Mesendoderm (in vitro differentiated cells): ENCODE measurements around the gene BAZ2B.

Source experiments
- DNase-seq: peaks from one replicate; pipeline ENCODE4 v3.0.0; 2013
- H2AK5ac ChIP-seq: 2 replicates; pipeline ENCODE4 v1.6.1; 2013; ENCODE audit warnings: low read length, inconsistent platforms
- H2BK120ac ChIP-seq: 2 replicates; pipeline ENCODE4 v1.6.1; 2013; ENCODE audit warnings: low read depth, mild to moderate bottlenecking, low read length, moderate library complexity, mixed read lengths
- H2BK15ac ChIP-seq: replicated peaks from 2 replicates; pipeline ENCODE4 v1.6.1; 2013; ENCODE audit warnings: low read depth, mild to moderate bottlenecking, moderate library complexity
- H2BK5ac ChIP-seq: 2 replicates; pipeline ENCODE4 v1.6.1; 2013; ENCODE audit warnings: low read length, inconsistent platforms
- H3K18ac ChIP-seq: 2 replicates; pipeline ENCODE4 v1.6.1; 2013; ENCODE audit warnings: mild to moderate bottlenecking, low read length, mixed read lengths
- H3K23ac ChIP-seq: one replicate; pipeline ENCODE4 v1.6.1; 2013; ENCODE audit warnings: low read length
- H3K27ac ChIP-seq: 2 replicates; pipeline ENCODE4 v1.5.1; 2013; ENCODE audit warnings: low read depth, mild to moderate bottlenecking, inconsistent platforms, low read length, moderate library complexity
- H3K27me3 ChIP-seq: 2 replicates; pipeline ENCODE4 v1.6.1; 2013; ENCODE audit warnings: low read length, control low read depth, mild to moderate bottlenecking, inconsistent platforms; ENCODE audit not compliant: insufficient read depth, poor library complexity
- H3K36me3 ChIP-seq: 2 replicates; pipeline ENCODE4 v1.6.1; 2013; ENCODE audit warnings: low read length, inconsistent platforms; ENCODE audit not compliant: control insufficient read depth, insufficient read depth
- H3K4ac ChIP-seq: one replicate; pipeline ENCODE4 v1.6.1; 2013; ENCODE audit warnings: low read depth, mild to moderate bottlenecking, low read length, moderate library complexity
- H3K4me1 ChIP-seq: 2 replicates; pipeline ENCODE4 v1.6.1; 2013; ENCODE audit warnings: low read depth, low read length, inconsistent platforms; ENCODE audit not compliant: control insufficient read depth
- H3K4me2 ChIP-seq: 2 replicates; pipeline ENCODE4 v1.6.1; 2013; ENCODE audit warnings: low read length
- H3K4me3 ChIP-seq: 2 replicates; pipeline ENCODE4 v1.5.1; 2013; ENCODE audit warnings: mild to moderate bottlenecking, low read length
- H3K56ac ChIP-seq: one replicate; pipeline ENCODE4 v1.6.1; 2013; ENCODE audit warnings: low read length
- H3K79me1 ChIP-seq: 2 replicates; pipeline ENCODE4 v1.6.1; 2013; ENCODE audit warnings: low read length, inconsistent platforms
- H3K79me2 ChIP-seq: 2 replicates; pipeline ENCODE4 v1.6.1; 2013; ENCODE audit warnings: mild to moderate bottlenecking, low read length; ENCODE audit not compliant: control insufficient read depth, insufficient read depth
- H3K9ac ChIP-seq: 2 replicates; pipeline ENCODE4 v1.6.1; 2013; ENCODE audit warnings: low read length, inconsistent platforms
- H4K5ac ChIP-seq: one replicate; pipeline ENCODE4 v1.6.1; 2013; ENCODE audit warnings: low read length
- H4K8ac ChIP-seq: one replicate; pipeline ENCODE4 v1.6.1; 2013; ENCODE audit warnings: low read depth, mild to moderate bottlenecking, control low read depth, low read length, moderate library complexity
- WGBS: extraction: QIAGEN DNeasy Blood & Tissue Kit; methylation state at CpG from one replicate; pipeline ENCODE4 v1.1.7; 2013; ENCODE audit warnings: low lambda C conversion rate, missing lambda C conversion rate; ENCODE audit not compliant: insufficient coverage; ENCODE audit errors: extremely low coverage; 5-methylcytosine and 5-hydroxymethylcytosine counted together

Gene BAZ2B

DNA sequence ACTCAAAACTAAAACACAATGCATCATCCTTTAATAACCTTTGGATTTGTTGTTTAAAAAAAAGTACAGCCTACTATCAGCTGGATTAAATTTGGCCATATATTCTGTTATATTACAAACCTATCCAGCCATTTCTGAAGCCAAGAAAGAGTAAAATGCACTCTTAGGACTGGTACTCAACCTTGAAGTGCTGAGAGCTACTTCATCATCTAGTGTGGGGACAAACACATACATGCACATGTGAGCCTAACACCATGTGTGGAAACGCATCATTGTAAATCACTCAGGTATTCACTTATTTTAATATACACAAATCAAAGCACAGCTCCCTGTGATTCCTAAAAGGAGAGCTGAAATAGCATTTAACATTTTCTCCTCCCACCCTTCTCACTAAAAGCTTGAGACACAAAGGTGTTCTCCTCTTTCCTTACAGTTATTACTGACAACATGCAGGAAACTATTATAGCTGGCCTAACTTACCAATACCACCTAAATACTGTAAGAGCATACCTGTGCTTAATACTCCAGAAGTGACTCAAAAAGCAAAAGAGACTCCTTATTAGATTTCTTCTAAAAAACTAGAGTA lies 7.5 kb downstream of the BAZ2B start:
- no peak overlapping the region for H2AK5ac ChIP-seq
- H3K27me3 ChIP-seq, result no peaks in the 10 kb centered on the region
- peaks cover 6% of the 10 kb centered on the region for H3K79me1 ChIP-seq
- no peak overlapping the region for H3K4ac ChIP-seq
- no peak overlapping the region for H3K4me3 ChIP-seq
- H3K18ac ChIP-seq, result no peak overlapping the region
- H2BK120ac ChIP-seq, result no peak overlapping the region
- no peak overlapping the region for H4K5ac ChIP-seq
- no peaks in the 10 kb centered on the region for H3K36me3 ChIP-seq
- H2BK5ac ChIP-seq, result no peak overlapping the region
- H3K79me2 ChIP-seq, result peaks cover 23% of the 10 kb centered on the region
- no peak overlapping the region for H3K4me2 ChIP-seq
- peaks cover 3% of the 10 kb centered on the region for H3K4me1 ChIP-seq
- no peak overlapping the region for H4K8ac ChIP-seq
- H3K9ac ChIP-seq, result no peak overlapping the region
- WGBS, result no CpG with 5 or more reads among the region's 1 CpG
- H3K27ac ChIP-seq, result no peak overlapping the region
- no peak overlapping the region for H2BK15ac ChIP-seq
- H3K56ac ChIP-seq, result no peak overlapping the region
- no peak for DNase-seq
- H3K23ac ChIP-seq, result no peak overlapping the region

DNA sequence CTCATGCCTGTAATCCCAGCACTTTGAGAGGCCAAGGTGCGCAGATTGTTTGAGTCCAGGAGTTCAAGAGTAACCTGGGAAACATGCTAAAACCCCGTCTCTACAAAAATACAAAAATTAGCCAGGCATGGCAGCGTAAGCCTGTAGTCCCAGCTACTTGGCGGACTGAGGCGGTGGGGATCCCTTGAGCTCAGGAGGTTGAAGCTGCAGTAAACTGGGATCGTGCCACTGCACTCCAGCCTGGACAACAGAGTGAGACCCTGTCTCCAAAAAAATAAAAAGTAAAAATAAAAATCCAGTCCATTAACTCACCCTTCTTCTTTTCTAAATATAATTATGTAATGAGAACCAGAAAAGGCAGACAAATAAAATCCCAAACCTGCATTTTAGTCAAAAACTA lies 8.2 kb downstream of the BAZ2B start:
- Histone ChIP-seq H3K4ac (no peak overlapping the region), H2AK5ac (no peak overlapping the region), H4K8ac (peak overlapping the region; percentile 56), H3K79me1 (peaks cover 6% of the 10 kb centered on the region), H4K5ac (no peak overlapping the region), H3K36me3 (no peaks in the 10 kb centered on the region), H3K27ac (no peak overlapping the region), H3K23ac (no peak overlapping the region), H3K18ac (no peak overlapping the region), H2BK120ac (no peak overlapping the region), H3K4me3 (no peak overlapping the region), H3K9ac (no peak overlapping the region), H3K27me3 (no peaks in the 10 kb centered on the region), H3K56ac (no peak overlapping the region), H3K79me2 (peaks cover 23% of the 10 kb centered on the region), H2BK5ac (no peak overlapping the region), H3K4me1 (peaks cover 3% of the 10 kb centered on the region), H2BK15ac (no peak overlapping the region), H3K4me2 (no peak overlapping the region)
- no CpG with 5 or more reads among the region's 6 CpGs for whole genome bisulfite sequencing
- DNase-seq, result no peak

DNA sequence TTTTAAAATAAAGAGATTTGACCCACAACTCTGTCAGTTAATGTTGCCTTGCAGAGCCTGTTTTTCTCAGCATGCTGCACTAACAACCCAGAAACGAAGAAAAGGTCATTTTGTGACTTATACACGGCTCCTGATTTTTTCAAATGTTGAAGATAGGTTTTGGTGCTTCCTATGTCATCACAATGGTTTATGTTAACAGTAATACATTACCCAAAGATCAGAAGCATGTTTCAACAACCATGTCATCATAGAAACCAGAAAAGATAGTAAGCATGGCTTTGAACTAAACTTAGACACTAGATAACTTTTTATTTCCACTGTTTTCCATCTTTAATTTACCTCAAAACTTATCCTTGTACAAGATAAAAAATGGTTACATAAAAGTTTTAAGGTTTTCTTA lies 10.1 kb downstream of the BAZ2B start:
- H3K4me3 ChIP-seq, result no peak overlapping the region
- no CpG with 5 or more reads among the region's 2 CpGs for WGBS
- no peak overlapping the region for H2BK15ac ChIP-seq
- H3K4me2 ChIP-seq, result no peak overlapping the region
- H3K79me2 ChIP-seq, result peaks cover 20% of the 10 kb centered on the region
- no peak overlapping the region for H4K5ac ChIP-seq
- no peak overlapping the region for H3K27ac ChIP-seq
- H3K9ac ChIP-seq, result no peak overlapping the region
- peaks cover 6% of the 10 kb centered on the region for H3K79me1 ChIP-seq
- H2BK120ac ChIP-seq, result no peak overlapping the region
- DNase-seq, result no peak
- no peak overlapping the region for H3K56ac ChIP-seq
- H3K18ac ChIP-seq, result no peak overlapping the region
- no peak overlapping the region for H3K4ac ChIP-seq
- H3K4me1 ChIP-seq, result peaks cover 3% of the 10 kb centered on the region
- no peaks in the 10 kb centered on the region for H3K27me3 ChIP-seq
- no peak overlapping the region for H2BK5ac ChIP-seq
- H4K8ac ChIP-seq, result no peak overlapping the region
- H3K36me3 ChIP-seq, result no peaks in the 10 kb centered on the region
- H3K23ac ChIP-seq, result no peak overlapping the region
- H2AK5ac ChIP-seq, result no peak overlapping the region

DNA sequence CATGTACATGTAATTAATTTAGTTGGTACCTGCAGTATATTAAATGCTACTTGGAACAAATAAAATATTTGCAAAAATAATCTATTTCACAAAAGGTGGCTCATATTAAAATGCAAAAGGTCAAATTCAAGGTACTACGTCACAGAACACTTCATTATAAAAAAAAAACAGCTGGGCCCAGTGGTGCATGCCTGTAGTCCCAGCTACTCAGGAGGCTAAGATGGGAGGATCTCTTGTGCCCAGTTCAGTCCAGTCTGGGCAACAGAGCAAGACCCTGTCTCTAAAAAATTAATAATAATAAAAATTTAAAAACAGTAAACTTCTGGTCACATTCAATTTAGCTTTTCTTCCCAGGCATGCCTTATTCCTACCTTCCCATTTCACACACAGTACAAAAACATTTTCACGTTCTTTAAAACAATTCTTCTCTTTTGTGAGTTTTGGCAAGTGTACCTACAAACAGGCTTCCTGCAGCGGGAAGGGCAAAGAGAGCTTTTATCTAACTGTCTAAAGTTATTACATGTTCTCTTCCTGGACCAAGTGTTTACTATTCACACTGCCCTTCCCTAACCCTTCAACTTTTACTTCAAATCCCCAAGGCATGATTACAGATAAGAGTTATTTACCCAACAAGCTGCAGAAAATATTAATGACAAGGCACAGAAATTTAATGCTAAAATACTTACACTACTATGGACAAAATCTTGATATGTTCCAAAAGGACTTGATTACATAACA lies 10.7 kb downstream of the BAZ2B start:
- WGBS, result no CpG with 5 or more reads among the region's 3 CpGs
- Histone ChIP-seq H4K5ac (no peak overlapping the region), H3K4me3 (no peak overlapping the region), H3K36me3 (no peaks in the 10 kb centered on the region), H2BK15ac (no peak overlapping the region), H2AK5ac (no peak overlapping the region), H3K56ac (no peak overlapping the region), H4K8ac (no peak overlapping the region), H3K4ac (no peak overlapping the region), H3K18ac (no peak overlapping the region), H3K79me1 (peaks cover 6% of the 10 kb centered on the region), H2BK120ac (no peak overlapping the region), H3K23ac (no peak overlapping the region), H3K9ac (no peak overlapping the region), H3K27me3 (no peaks in the 10 kb centered on the region), H3K79me2 (peaks cover 20% of the 10 kb centered on the region), H3K4me1 (peaks cover 3% of the 10 kb centered on the region), H3K27ac (no peak overlapping the region), H2BK5ac (no peak overlapping the region), H3K4me2 (no peak overlapping the region)
- no peak for DNase-seq

DNA sequence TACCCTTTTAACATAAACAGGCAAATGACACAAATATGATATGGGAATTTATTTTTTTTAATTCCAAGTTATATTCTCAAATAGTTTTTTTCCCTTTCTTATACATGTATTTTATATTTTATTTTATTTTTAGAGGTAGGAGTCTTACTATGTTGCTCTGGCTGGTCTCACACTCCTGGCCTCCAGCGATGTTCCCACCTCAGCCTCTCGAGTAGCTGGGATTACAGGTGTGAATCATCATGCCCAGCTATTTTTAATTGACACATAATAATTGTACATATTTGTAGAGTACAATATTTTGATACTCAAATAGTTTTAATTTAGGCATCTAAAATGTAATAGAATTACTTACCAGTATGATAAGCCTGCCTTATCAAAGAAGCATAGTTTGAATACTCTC lies 12.2 kb downstream of the BAZ2B start:
- H3K4ac ChIP-seq, result no peak overlapping the region
- H4K5ac ChIP-seq, result no peak overlapping the region
- no CpG with 5 or more reads among the region's 2 CpGs for WGBS
- H2BK5ac ChIP-seq, result no peak overlapping the region
- no peak overlapping the region for H2AK5ac ChIP-seq
- H3K79me1 ChIP-seq, result peaks cover 5% of the 10 kb centered on the region
- H2BK15ac ChIP-seq, result no peak overlapping the region
- H3K56ac ChIP-seq, result no peak overlapping the region
- H3K23ac ChIP-seq, result no peak overlapping the region
- no peak overlapping the region for H4K8ac ChIP-seq
- no peaks in the 10 kb centered on the region for H3K4me1 ChIP-seq
- no peak overlapping the region for H3K4me3 ChIP-seq
- no peak overlapping the region for H3K9ac ChIP-seq
- no peak overlapping the region for H3K27ac ChIP-seq
- H3K4me2 ChIP-seq, result no peak overlapping the region
- H3K27me3 ChIP-seq, result no peaks in the 10 kb centered on the region
- H3K36me3 ChIP-seq, result no peaks in the 10 kb centered on the region
- no peak for DNase-seq
- no peak overlapping the region for H2BK120ac ChIP-seq
- H3K79me2 ChIP-seq, result peaks cover 14% of the 10 kb centered on the region
- H3K18ac ChIP-seq, result no peak overlapping the region

DNA sequence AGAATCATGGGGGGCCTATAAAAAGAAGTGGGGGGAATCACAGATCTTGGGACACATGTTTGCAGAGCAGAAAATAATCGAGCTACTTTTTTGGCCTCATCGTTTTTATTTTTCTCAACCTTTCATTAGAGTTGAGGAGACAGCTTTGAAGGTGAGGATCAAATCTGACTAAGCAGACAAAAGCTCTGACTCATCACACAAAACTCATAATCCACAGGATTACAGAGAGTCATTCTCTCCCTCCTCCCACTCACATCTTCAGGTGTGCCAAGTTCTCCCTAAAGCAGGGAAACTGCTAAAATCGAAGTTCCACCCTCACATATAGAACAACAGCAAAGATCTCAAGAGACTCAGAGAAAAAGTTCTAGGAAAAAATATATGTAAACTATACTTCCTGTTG lies 15.6 kb downstream of the BAZ2B start:
- Histone ChIP-seq H3K79me2 (peaks cover 5% of the 10 kb centered on the region), H4K8ac (no peak overlapping the region), H3K56ac (no peak overlapping the region), H4K5ac (no peak overlapping the region), H3K27ac (no peak overlapping the region), H2BK15ac (no peak overlapping the region), H3K9ac (no peak overlapping the region), H3K23ac (no peak overlapping the region), H2BK5ac (no peak overlapping the region), H3K4me2 (no peak overlapping the region), H3K27me3 (no peaks in the 10 kb centered on the region), H2BK120ac (no peak overlapping the region), H3K18ac (no peak overlapping the region), H3K4me3 (no peak overlapping the region), H3K4ac (no peak overlapping the region), H3K36me3 (no peaks in the 10 kb centered on the region), H3K79me1 (peaks cover under 1% of the 10 kb centered on the region), H3K4me1 (no peaks in the 10 kb centered on the region), H2AK5ac (no peak overlapping the region)
- DNase-seq, result peak; percentile 55
- WGBS, result no CpG with 5 or more reads among the region's 3 CpGs
